Breast epithelium (tissue), 3 donors: ENCODE measurements around the gene SEC14L5.

Source experiments
- CTCF ChIP-seq, 3 donors: fragments of 450-650 bp; IDR thresholded peaks; one replicate each; pipeline ENCODE4 v1.5.1; 2016 to 2017; ENCODE audit warnings: antibody characterized with exemption in 3 of 3, mild to moderate bottlenecking in 3 of 3, moderate library complexity in 3 of 3
- POLR2A ChIP-seq: fragments of 450-650 bp; IDR thresholded peaks from one replicate; pipeline ENCODE4 v1.6.1; 2016; ENCODE audit warnings: antibody characterized with exemption, mild to moderate bottlenecking, moderate library complexity
- POLR2AphosphoS5 ChIP-seq, 3 donors: sonication (generic); formaldehyde crosslinking; IDR thresholded peaks; one replicate each; pipeline ENCODE4 v1.6.1; 2017; ENCODE audit warnings: antibody characterized with exemption in 3 of 3

GRCh38 chr16:5028950-5029475 lies 70.9 kb downstream of the SEC14L5 start:
- no peak for TF ChIP-seq CTCF (IDR thresholded peaks at IDR 0.05)
- no peak for TF ChIP-seq POLR2A
- no peak for TF ChIP-seq POLR2AphosphoS5 (IDR thresholded peaks at IDR 0.05)
